Endodermal cell (in vitro differentiated cells): ENCODE measurements around the gene BRCA1. TPM values are rescaled to one million over a fixed set of nuclear protein-coding genes. Genes with fewer than 3 reads are reported as not detected.

Experiments used
- DNase-seq: peaks from one replicate; pipeline ENCODE4 v3.0.0-alpha.2; 2017
- H3K27ac ChIP-seq: 2 replicates; pipeline ENCODE4 v1.5.1; 2013; ENCODE audit warnings: mild to moderate bottlenecking, low read depth, low read length, moderate library complexity
- H3K27me3 ChIP-seq: 2 replicates; pipeline ENCODE4 v1.6.1; 2013; ENCODE audit warnings: mild to moderate bottlenecking, low read length, moderate library complexity; ENCODE audit not compliant: insufficient read depth, control insufficient read depth, poor library complexity, severe bottlenecking
- H3K36me3 ChIP-seq: 2 replicates; pipeline ENCODE4 v1.7.0; 2013; ENCODE audit warnings: mild to moderate bottlenecking, low read length, moderate library complexity; ENCODE audit not compliant: control insufficient read depth, insufficient read depth
- H3K4me1 ChIP-seq: one replicate; pipeline ENCODE4 v1.7.0; 2013; ENCODE audit warnings: low read length; ENCODE audit not compliant: control insufficient read depth, insufficient read depth
- H3K4me3 ChIP-seq: 2 replicates; pipeline ENCODE4 v1.5.1; 2013; ENCODE audit warnings: mild to moderate bottlenecking, low read length, moderate library complexity
- H3K9ac ChIP-seq: 2 replicates; pipeline ENCODE4 v1.6.1; 2013; ENCODE audit warnings: mild to moderate bottlenecking, low read length, moderate library complexity; ENCODE audit not compliant: poor library complexity, severe bottlenecking; ENCODE audit errors: extremely low read depth
- H3K9me3 ChIP-seq: 2 replicates; pipeline ENCODE4 v1.6.1; 2013; ENCODE audit warnings: mild to moderate bottlenecking, low read length, moderate library complexity; ENCODE audit not compliant: control insufficient read depth
- H3K27ac Mint-ChIP-seq: 2 replicates; pipeline ENCODE4 v1.8.0; 2020; ENCODE audit warnings: mixed read lengths
- H3K27me3 Mint-ChIP-seq: 2 replicates; pipeline ENCODE4 v1.8.0; 2021; ENCODE audit warnings: mild to moderate bottlenecking, mixed read lengths; ENCODE audit not compliant: insufficient read depth
- H3K36me3 Mint-ChIP-seq: 2 replicates; pipeline ENCODE4 v1.8.0; 2020; ENCODE audit warnings: low read depth, mixed read lengths
- H3K4me1 Mint-ChIP-seq: 2 replicates; pipeline ENCODE4 v1.8.0; 2020; ENCODE audit warnings: mixed read lengths
- H3K4me3 Mint-ChIP-seq: 2 replicates; pipeline ENCODE4 v1.8.0; 2020; ENCODE audit warnings: mild to moderate bottlenecking, moderate library complexity, mixed read lengths
- H3K9me3 Mint-ChIP-seq: 2 replicates; pipeline ENCODE4 v1.8.0; 2020; ENCODE audit warnings: mild to moderate bottlenecking, mixed read lengths
- CTCF ChIP-seq: fragments of 200-600 bp; sonication (generic); conservative IDR thresholded peaks from 2 replicates; pipeline ENCODE4 v1.5.0; 2021; ENCODE audit warnings: antibody characterized with exemption, mild to moderate bottlenecking
- WGBS, 2 experiments: methylation state at CpG; one replicate each; pipeline versions ENCODE4 v1.1.5 to v1.1.7; 2013; ENCODE audit warnings: missing lambda C conversion rate in 2 of 2, mixed read lengths in 1 of 2; ENCODE audit not compliant: insufficient coverage in 1 of 2, insufficient read length in 1 of 2; 5-methylcytosine and 5-hydroxymethylcytosine counted together
- long read RNA-seq, 4 experiments: library from polyadenylated mRNA in 2 of 4; library from RNA in 1 of 4; library from capped mRNA in 1 of 4; stranded (forward) in 3 of 4; unstranded in 1 of 4; transcript quantifications; one replicate each; pipeline ENCODE4 v2.0.0, GENCODE V29; 2020 to 2021; ENCODE audit warnings: inconsistent platforms in 1 of 4
- polyA plus RNA-seq, 2 experiments: library from polyadenylated mRNA; stranded (reverse); fragments of 50-300 nt; gene quantifications; one replicate each; pipeline ENCODE4 v1.2.3, GENCODE V29; 2013
- total RNA-seq, 2 donors: library from RNA; stranded (reverse); fragmentation: NEBNext Ultra II Directional in 1 of 2; extraction: Animal tissue kit (Norgen Biotek cat#: 25700) in 1 of 2; gene quantifications; 2 replicates in 1 of 2; 3 replicates in 1 of 2; pipeline ENCODE4 v1.2.1, GENCODE V29; 2021

BRCA1 gene
- total RNA-seq, result 10 to 100 TPM; 45.4 to 59.0 TPM
- polyA plus RNA-seq (2013, experiment 1 of 2), result 37.7 TPM
- 34.2 TPM for polyA plus RNA-seq (2013, experiment 2 of 2)
- long read RNA-seq, experiment 1, partial matches to known transcripts, result 1 of 9 reads
- long read RNA-seq, experiment 1, other reads (novel, unspliced or antisense), result 8 of 9 reads
- long read RNA-seq, experiment 2, full-length matches to known transcripts, result 3 of 39 reads
- long read RNA-seq, experiment 2, partial matches to known transcripts, result 11 of 39 reads
- long read RNA-seq, experiment 2, other reads (novel, unspliced or antisense), result 25 of 39 reads
- long read RNA-seq, experiment 3, full-length matches to known transcripts, result 28 of 92 reads
- long read RNA-seq, experiment 3, partial matches to known transcripts, result 19 of 92 reads
- long read RNA-seq, experiment 3, other reads (novel, unspliced or antisense), result 45 of 92 reads
- long read RNA-seq, experiment 4, partial matches to known transcripts, result 2 of 9 reads
- long read RNA-seq, experiment 4, other reads (novel, unspliced or antisense), result 7 of 9 reads

- Mint-ChIP-seq H3K27ac (peak within 1 kb of the TSS; percentile 98), H3K9me3 (peaks cover 11% of the 10 kb centered on the region), H3K27me3 (no peaks in the 10 kb centered on the region), H3K36me3 (peaks cover 35% of the 10 kb centered on the region), H3K4me3 (peak within 1 kb of the TSS; percentile 85), H3K4me1 (peaks cover 5% of the 10 kb centered on the region)
- H3K4me1 ChIP-seq, result no peaks in the 10 kb centered on the region
- WGBS, 2 experiments, result 1 to 4% methylated on average over 21 to 38 of the region's 38 CpGs
- peak within 1 kb of the TSS; percentile 78 for H3K9ac ChIP-seq
- H3K36me3 ChIP-seq, result peaks cover 19% of the 10 kb centered on the region
- H3K27ac ChIP-seq, result peak within 1 kb of the TSS; percentile 76
- peak within 1 kb of the TSS; percentile 89 for H3K4me3 ChIP-seq
- TF ChIP-seq CTCF, result no peak
- H3K27me3 ChIP-seq, result no peaks in the 10 kb centered on the region
- DNase-seq, result peak; percentile 99
- H3K9me3 ChIP-seq, result no peaks in the 10 kb centered on the region
Observed at GRCh38 chr17:43125133-43125966, at the start of gene BRCA1. Gene BRCA1 (minus strand): TSS chr17:43125364. CDS start chr17:43124096, 1,268 bp downstream.

DNA sequence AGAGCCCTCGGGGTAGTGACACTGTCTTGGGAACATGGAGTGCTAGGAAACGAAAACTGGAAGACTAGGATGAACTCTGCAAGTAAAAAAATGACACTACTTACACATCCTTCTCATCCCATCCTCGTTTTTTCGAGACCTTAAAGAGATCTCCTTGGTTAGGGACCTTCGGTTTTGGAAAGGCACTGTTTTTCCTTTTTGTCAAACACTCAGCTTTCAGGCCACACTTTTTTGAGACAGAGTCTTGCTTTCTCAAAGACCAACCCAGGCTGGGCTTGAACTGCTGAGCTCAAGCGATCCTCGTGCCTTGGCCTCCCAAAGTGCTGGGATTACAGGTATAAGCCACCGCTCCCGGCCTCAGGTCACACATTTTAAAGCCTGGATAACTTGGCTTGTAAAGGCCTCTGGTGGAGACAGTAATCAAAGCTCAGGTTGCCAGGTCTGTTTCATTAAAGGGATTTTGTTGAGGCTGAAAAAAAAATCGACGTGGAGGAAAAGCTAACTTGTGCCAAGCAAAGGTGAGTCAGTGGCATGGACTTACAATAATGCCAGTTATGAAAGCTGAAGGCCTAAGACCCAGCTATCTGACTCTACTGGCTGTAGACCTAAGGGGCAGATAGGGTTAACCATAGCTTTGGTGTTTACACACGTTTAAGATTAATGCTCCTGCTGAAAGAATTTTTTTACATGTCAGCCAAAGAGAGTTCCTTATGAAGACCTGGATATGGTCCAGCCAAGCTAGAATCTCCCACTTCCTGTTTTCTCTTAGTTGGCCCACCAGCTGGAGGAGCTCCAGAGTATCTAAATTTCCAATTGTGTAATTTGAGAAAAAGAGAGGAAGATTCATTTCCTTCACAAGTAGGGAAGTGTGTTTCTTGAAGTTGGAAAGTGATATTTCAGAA, 46.7 kb upstream of the BRCA1 start:
- Mint-ChIP-seq H3K9me3 (no peaks in the 10 kb centered on the region), H3K36me3 (peaks cover 20% of the 10 kb centered on the region), H3K4me1 (peaks cover 3% of the 10 kb centered on the region), H3K27me3 (no peaks in the 10 kb centered on the region), H3K4me3 (no peak overlapping the region), H3K27ac (no peak overlapping the region)
- Histone ChIP-seq H3K9ac (peak overlapping the region; percentile 91), H3K9me3 (no peaks in the 10 kb centered on the region), H3K27me3 (no peaks in the 10 kb centered on the region), H3K4me1 (peaks cover 3% of the 10 kb centered on the region), H3K36me3 (peaks cover 17% of the 10 kb centered on the region), H3K27ac (peak overlapping the region; percentile 69), H3K4me3 (peak overlapping the region; percentile 96)
- DNase-seq, result peak; percentile 66
- peak; percentile 50 for TF ChIP-seq CTCF
- 47 to 51% methylated on average over 11 to 12 of the region's 12 CpGs for WGBS, 2 experiments
